AG10803 (cell line): Measurements from ENCODE around the gene COL4A1.

Source experiments
- DNase-seq: peaks from one replicate; pipeline ENCODE4 v3.0.0; 2010; ENCODE audit warnings: low read depth
- H3K4me3 ChIP-seq: 2 replicates; pipeline ENCODE4 v1.5.1; 2011; ENCODE audit warnings: mild to moderate bottlenecking, low read length, control low read depth
- CTCF ChIP-seq: conservative IDR thresholded peaks from 2 replicates; pipeline ENCODE4 v1.5.1; 2011; ENCODE audit warnings: mild to moderate bottlenecking, low read length, control low read depth, inconsistent platforms

Gene COL4A1

DNA sequence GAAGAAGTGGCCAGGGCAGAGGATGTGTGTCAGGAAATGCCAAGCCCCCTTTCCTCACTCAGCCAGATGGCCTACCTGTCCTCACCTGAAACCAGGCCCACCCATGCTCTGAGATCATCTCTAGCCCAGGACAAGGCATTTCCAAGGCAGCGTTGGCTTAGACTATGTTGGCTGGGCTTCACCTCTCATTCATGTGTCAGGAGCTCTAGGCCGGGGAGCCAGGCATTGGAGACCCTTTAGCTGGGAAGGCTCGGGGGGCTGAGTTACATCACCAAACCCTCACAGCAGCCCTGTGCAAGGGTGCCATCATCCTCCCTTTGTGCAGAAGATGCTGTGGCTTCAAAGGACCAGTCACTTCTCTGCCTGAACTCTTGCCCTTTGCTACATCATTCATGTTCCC is 40.1 kb upstream of the COL4A1 start:
- DNase-seq: no peak
- H3K4me3 ChIP-seq: no peak overlapping the region
- no peak for TF ChIP-seq CTCF

DNA sequence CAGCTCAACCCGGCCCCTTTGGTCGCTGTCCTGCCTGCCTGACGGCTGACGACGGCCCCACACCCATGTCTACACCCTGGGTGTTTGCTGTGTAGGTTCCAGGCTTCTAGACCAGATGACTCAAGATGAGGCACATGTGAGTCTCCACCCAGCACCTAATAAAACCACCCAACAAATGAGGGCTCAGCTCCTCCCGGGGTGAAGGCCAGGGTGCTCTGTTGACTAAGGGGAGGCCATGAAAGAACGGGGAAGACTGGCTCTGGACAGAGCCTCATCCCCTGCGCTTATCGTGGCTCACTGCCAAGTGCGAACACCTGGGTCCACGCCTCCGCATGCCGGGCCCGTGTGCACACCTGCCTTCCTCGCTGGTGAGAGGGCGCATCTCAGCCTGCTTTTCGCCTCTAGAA is 39.7 kb upstream of the COL4A1 start:
- no peak for DNase-seq
- no peak overlapping the region for H3K4me3 ChIP-seq
- no peak for TF ChIP-seq CTCF

DNA sequence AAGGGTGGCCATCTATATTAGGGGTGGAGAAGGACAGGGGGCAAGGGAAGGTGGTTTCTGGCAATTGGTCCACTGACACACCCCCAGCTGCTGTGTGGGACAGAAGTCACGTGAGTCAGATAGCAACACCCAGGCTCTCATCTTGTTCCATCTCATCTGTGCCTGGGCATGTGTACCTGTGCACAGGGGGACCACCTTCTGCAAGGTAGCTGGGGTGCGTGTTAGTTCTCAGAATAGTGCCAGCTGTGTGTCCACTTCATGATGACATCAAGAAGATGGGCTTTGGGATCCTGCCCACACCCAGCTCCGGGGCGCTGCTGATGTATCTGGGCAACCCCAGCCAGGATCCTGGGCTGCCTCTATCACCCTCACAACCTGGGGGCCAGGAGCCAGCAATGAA is 38.7 kb upstream of the COL4A1 start:
- no peak for TF ChIP-seq CTCF

DNA sequence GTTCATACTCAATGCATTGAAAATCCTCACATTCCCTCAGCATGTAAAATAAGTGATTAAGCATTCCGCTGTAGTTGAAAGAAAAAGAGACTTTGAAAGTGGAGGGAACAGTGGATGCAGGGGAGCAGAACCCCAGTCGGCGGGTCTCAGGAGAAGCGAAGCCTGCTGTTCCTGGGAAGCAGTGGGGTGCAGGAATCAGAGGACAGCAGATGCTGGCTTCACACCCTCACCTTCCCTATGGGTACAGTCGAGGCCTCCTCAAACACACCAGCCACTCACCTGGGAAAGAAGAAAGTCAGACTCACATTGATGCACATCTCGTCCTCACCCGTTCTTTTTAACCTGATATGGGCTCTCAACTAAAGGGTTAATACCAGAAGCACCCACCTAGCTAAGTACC is 38.3 kb upstream of the COL4A1 start:
- DNase-seq: no peak
- H3K4me3 ChIP-seq: no peak overlapping the region
- TF ChIP-seq CTCF: no peak

More for the DNA sequence above, 38.7 kb upstream of the COL4A1 start:
- H3K4me3 ChIP-seq: no peak overlapping the region
- DNase-seq: no peak

DNA sequence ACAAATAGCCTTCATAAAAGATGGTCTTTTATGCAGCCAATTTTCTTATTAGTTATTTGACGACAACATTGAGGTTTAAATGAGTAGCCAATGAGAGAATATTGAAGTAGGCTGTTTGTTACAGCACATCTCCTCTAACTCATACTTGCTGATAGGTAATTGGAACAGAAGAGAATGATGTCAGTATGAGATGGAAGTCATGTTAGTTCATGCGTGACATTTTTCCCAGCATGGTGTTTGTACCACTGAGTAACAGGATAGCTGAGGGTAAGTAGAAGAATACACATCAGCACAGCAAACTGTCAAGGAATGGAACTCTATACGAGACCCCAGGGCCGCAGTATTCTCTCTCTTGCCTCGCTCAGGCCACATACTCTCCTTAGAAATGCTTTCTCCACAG is 37.4 kb upstream of the COL4A1 start:
- no peak overlapping the region for H3K4me3 ChIP-seq
- no peak for DNase-seq
- no peak for TF ChIP-seq CTCF

- no peak overlapping the region for H3K4me3 ChIP-seq
- DNase-seq: no peak
- TF ChIP-seq CTCF: no peak
Measured at GRCh38 chr13:110343241-110343865, 36.4 kb upstream of the COL4A1 start.

DNA sequence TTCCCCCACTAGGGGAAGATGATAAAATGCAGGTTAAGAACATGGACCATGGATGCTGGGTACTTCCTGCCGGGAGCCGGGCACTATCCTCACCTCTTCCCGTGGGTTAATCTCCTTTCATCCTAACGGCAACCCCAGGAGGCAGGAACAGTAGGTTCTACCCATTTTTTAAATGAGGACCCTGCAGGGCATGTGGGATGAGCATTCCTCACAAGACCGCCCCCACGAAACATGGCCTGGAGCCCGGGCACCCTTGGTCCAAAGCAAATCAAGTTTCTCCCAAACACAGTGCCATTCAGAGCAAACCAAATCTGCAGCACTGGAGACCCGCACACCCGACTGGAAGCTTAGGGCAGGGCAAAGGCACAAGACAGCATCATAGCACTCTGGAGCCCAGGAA is 35.5 kb upstream of the COL4A1 start:
- H3K4me3 ChIP-seq: no peak overlapping the region
- TF ChIP-seq CTCF: no peak
- no peak for DNase-seq
